H1 (cell line): ENCODE measurements around the gene ITGA3. TPM values are rescaled to one million over a fixed set of nuclear protein-coding genes. Genes with fewer than 3 reads are reported as not detected.

Source experiments
- FOSL1 ChIP-seq: IDR thresholded peaks from 2 replicates; pipeline ENCODE4 v1.6.1; 2011; ENCODE audit warnings: mild to moderate bottlenecking, low read depth, low read length, moderate library complexity; ENCODE audit not compliant: insufficient read depth
- GABPA ChIP-seq: IDR thresholded peaks from 2 replicates; pipeline ENCODE4 v1.6.1; 2011; ENCODE audit warnings: mild to moderate bottlenecking, low read length, moderate library complexity, borderline replicate concordance; ENCODE audit not compliant: insufficient read depth
- JUND ChIP-seq: IDR thresholded peaks from 2 replicates; pipeline ENCODE4 v1.6.1; 2011; ENCODE audit warnings: mild to moderate bottlenecking, improper control_type of control experiment, low read length
- KDM5A ChIP-seq: fragments of 200-600 bp; IDR thresholded peaks from 2 replicates; pipeline ENCODE4 v1.7.1; 2012; ENCODE audit warnings: mild to moderate bottlenecking, low read length, inconsistent platforms, mixed read lengths
- POLR2A ChIP-seq, 2 experiments: IDR thresholded peaks; 1 replicate in 1 of 2; 2 replicates in 1 of 2; pipeline ENCODE4 v1.6.1; 2011; ENCODE audit warnings: low read depth in 2 of 2, low read length in 2 of 2, mild to moderate bottlenecking in 2 of 2; ENCODE audit errors: control extremely low read depth in 1 of 2
- RAD21 ChIP-seq, 2 experiments: IDR thresholded peaks in 1 of 2; conservative IDR thresholded peaks in 1 of 2; 2 replicates each; pipeline ENCODE4 v1.6.1; 2011; ENCODE audit warnings: low read depth in 2 of 2, low read length in 2 of 2, improper control_type of control experiment in 1 of 2, inconsistent platforms in 1 of 2, mild to moderate bottlenecking in 1 of 2, moderate library complexity in 1 of 2
- SP1 ChIP-seq: IDR thresholded peaks from 2 replicates; pipeline ENCODE4 v1.6.1; 2011; ENCODE audit warnings: low read depth, low read length
- SUZ12 ChIP-seq: fragments of 200-600 bp; sonication (generic); IDR thresholded peaks from 2 replicates; pipeline ENCODE4 v1.6.1; 2012; ENCODE audit warnings: mild to moderate bottlenecking, inconsistent platforms, low read length, moderate library complexity, mixed read lengths
- TBP ChIP-seq: IDR thresholded peaks from 2 replicates; pipeline ENCODE4 v1.6.1; 2011; ENCODE audit warnings: low read depth, low read length, improper control_type of control experiment
- polyA plus RNA-seq, 7 experiments: library from polyadenylated mRNA; depleted of rRNA in 3 of 7; stranded (reverse) in 5 of 7; unstranded in 2 of 7; fragments of >200 nt in 5 of 7; fragments of 200-250 nt in 2 of 7; gene quantifications; 1 replicate in 5 of 7; 2 replicates in 1 of 7; 4 replicates in 1 of 7; pipeline versions ENCODE4 v1.2.1 to v1.2.3, GENCODE V29; 2011 to 2013; ENCODE audit warnings: missing spikeins in 2 of 7, mixed read lengths in 2 of 7
- total RNA-seq: library from RNA; stranded (reverse); fragmentation: NEBNext Ultra II Directional; extraction: Animal tissue kit (Norgen Biotek cat#: 25700); gene quantifications from 2 replicates; pipeline ENCODE4 v1.2.1, GENCODE V29; 2021
- TF ChIP-seq, protein P1 (sequence below): fragments of 300-600 bp; sonication (generic); IDR thresholded peaks from 2 replicates; pipeline ENCODE4 v1.7.1; 2012; ENCODE audit warnings: low read length, moderate library complexity, mild to moderate bottlenecking, inconsistent platforms; ENCODE audit not compliant: insufficient replicate concordance

The ITGA3 gene
- total and polyA plus RNA-seq, 2 of the 8 experiments (the other 6 are each of a cell fraction or from before 2014, with no cell fraction given) = 24.0 to 24.2 TPM

DNA sequence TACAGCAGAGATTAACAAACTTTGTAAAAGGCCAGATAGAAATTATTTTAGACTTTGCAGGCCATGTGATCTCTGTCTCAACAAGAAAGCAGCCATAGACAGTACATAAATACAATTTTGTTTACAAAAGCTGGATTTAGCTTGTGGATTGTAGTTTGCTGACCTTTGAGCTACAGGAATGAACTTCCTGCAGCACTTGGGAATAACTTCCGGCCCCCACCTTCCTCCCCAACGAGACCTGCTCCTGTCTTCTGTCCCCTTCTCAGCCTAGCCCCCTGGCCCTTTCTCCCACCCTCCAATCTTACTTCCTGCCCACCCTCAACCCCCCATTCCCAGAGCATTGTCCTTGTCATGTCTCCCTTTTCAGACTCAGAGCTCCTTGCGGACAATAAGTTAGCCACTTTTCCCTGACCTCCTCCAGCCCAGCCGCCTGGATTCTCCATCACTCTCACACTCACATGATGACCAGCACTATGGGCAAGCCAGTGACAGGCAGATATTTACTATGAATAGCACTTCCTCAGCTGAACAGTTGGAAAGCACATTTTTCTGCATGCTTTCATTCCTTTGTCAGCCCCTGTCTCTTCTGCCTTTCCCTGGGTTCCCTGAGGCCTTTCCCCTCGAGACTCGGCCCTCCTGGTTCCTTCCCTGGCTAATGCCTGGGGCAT is 33.3 kb upstream of the ITGA3 start (continued):
- TF ChIP-seq, protein P1, sequence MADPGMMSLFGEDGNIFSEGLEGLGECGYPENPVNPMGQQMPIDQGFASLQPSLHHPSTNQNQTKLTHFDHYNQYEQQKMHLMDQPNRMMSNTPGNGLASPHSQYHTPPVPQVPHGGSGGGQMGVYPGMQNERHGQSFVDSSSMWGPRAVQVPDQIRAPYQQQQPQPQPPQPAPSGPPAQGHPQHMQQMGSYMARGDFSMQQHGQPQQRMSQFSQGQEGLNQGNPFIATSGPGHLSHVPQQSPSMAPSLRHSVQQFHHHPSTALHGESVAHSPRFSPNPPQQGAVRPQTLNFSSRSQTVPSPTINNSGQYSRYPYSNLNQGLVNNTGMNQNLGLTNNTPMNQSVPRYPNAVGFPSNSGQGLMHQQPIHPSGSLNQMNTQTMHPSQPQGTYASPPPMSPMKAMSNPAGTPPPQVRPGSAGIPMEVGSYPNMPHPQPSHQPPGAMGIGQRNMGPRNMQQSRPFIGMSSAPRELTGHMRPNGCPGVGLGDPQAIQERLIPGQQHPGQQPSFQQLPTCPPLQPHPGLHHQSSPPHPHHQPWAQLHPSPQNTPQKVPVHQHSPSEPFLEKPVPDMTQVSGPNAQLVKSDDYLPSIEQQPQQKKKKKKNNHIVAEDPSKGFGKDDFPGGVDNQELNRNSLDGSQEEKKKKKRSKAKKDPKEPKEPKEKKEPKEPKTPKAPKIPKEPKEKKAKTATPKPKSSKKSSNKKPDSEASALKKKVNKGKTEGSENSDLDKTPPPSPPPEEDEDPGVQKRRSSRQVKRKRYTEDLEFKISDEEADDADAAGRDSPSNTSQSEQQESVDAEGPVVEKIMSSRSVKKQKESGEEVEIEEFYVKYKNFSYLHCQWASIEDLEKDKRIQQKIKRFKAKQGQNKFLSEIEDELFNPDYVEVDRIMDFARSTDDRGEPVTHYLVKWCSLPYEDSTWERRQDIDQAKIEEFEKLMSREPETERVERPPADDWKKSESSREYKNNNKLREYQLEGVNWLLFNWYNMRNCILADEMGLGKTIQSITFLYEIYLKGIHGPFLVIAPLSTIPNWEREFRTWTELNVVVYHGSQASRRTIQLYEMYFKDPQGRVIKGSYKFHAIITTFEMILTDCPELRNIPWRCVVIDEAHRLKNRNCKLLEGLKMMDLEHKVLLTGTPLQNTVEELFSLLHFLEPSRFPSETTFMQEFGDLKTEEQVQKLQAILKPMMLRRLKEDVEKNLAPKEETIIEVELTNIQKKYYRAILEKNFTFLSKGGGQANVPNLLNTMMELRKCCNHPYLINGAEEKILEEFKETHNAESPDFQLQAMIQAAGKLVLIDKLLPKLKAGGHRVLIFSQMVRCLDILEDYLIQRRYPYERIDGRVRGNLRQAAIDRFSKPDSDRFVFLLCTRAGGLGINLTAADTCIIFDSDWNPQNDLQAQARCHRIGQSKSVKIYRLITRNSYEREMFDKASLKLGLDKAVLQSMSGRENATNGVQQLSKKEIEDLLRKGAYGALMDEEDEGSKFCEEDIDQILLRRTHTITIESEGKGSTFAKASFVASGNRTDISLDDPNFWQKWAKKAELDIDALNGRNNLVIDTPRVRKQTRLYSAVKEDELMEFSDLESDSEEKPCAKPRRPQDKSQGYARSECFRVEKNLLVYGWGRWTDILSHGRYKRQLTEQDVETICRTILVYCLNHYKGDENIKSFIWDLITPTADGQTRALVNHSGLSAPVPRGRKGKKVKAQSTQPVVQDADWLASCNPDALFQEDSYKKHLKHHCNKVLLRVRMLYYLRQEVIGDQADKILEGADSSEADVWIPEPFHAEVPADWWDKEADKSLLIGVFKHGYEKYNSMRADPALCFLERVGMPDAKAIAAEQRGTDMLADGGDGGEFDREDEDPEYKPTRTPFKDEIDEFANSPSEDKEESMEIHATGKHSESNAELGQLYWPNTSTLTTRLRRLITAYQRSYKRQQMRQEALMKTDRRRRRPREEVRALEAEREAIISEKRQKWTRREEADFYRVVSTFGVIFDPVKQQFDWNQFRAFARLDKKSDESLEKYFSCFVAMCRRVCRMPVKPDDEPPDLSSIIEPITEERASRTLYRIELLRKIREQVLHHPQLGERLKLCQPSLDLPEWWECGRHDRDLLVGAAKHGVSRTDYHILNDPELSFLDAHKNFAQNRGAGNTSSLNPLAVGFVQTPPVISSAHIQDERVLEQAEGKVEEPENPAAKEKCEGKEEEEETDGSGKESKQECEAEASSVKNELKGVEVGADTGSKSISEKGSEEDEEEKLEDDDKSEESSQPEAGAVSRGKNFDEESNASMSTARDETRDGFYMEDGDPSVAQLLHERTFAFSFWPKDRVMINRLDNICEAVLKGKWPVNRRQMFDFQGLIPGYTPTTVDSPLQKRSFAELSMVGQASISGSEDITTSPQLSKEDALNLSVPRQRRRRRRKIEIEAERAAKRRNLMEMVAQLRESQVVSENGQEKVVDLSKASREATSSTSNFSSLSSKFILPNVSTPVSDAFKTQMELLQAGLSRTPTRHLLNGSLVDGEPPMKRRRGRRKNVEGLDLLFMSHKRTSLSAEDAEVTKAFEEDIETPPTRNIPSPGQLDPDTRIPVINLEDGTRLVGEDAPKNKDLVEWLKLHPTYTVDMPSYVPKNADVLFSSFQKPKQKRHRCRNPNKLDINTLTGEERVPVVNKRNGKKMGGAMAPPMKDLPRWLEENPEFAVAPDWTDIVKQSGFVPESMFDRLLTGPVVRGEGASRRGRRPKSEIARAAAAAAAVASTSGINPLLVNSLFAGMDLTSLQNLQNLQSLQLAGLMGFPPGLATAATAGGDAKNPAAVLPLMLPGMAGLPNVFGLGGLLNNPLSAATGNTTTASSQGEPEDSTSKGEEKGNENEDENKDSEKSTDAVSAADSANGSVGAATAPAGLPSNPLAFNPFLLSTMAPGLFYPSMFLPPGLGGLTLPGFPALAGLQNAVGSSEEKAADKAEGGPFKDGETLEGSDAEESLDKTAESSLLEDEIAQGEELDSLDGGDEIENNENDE = no peak
- TF ChIP-seq SP1 (no peak), TBP (no peak), KDM5A (no peak), JUND (no peak), FOSL1 (no peak), RAD21 (IDR thresholded peaks at IDR 0.05 in 1 of 2, conservative IDR thresholded peaks at IDR 0.05 in 1 of 2; ENCODE audit: low read depth in 2 of 2, low read length in 2 of 2) (no peak), POLR2A (IDR thresholded peaks at IDR 0.05; ENCODE audit: control extremely low read depth in 1 of 2, low read depth in 2 of 2, low read length in 2 of 2) (no peak), SUZ12 (no peak), GABPA (no peak)
- TF ChIP-seq, all 59 proteins: peak for 0
